Thyroid gland (tissue), 4 donors: ENCODE results near the gene LHPP. TPM values are rescaled to one million over a fixed set of nuclear protein-coding genes. Genes with fewer than 3 reads are reported as not detected.
A peak's percentile ranks its signal among the peaks of the same experiment; 100 is the strongest.

Experiments
- DNase-seq, 2 donors: peaks; one replicate each; pipeline ENCODE4 v3.0.0-alpha.2; 2019
- H3K27ac ChIP-seq, 3 donors: fragments of 200-600 bp; sonication (generic); 1 replicate in 2 of 3; 2 replicates in 1 of 3; pipeline ENCODE4 v1.5.1; 2016 to 2019; ENCODE audit warnings: mild to moderate bottlenecking in 1 of 3, moderate library complexity in 1 of 3
- H3K27me3 ChIP-seq: fragments of 200-600 bp; sonication (generic); one replicate; pipeline ENCODE4 v1.5.1; 2019
- H3K36me3 ChIP-seq, 2 donors: fragments of 200-600 bp; sonication (generic); one replicate each; pipeline ENCODE4 v1.5.1; 2016 to 2019
- H3K4me1 ChIP-seq, 2 donors: fragments of 200-600 bp; sonication (generic); one replicate each; pipeline ENCODE4 v1.5.1; 2017 to 2019
- H3K4me3 ChIP-seq, 3 donors: fragments of 200-600 bp; sonication (generic); replicated peaks in 1 of 3; 1 replicate in 2 of 3; 2 replicates in 1 of 3; pipeline ENCODE4 v1.5.1; 2016; ENCODE audit warnings: mild to moderate bottlenecking in 1 of 3
- H3K9me3 ChIP-seq: fragments of 200-600 bp; sonication (generic); one replicate; pipeline ENCODE4 v1.5.1; 2017
- POLR2A ChIP-seq, 2 donors: fragments of 450-650 bp; IDR thresholded peaks; one replicate each; pipeline ENCODE4 v1.6.1; 2017; ENCODE audit warnings: antibody characterized with exemption in 2 of 2, mild to moderate bottlenecking in 2 of 2, moderate library complexity in 1 of 2
- WGBS, 2 donors: methylation state at CpG; one replicate each; pipeline ENCODE4 v1.1.5; 2017; 5-methylcytosine and 5-hydroxymethylcytosine counted together
- intact Hi-C: fragments of 100-400 bp; cut with DNase I; formaldehyde crosslinking; loops from one replicate; pipeline ENCODE4 v1.15.1; 2023
- total RNA-seq, 4 donors: library from RNA; depleted of rRNA; stranded (reverse); fragments of >200 nt; gene quantifications; one replicate each; pipeline ENCODE4 v1.2.3, GENCODE V29; 2016
- TF ChIP-seq, protein P1 (sequence below), 6 experiments: fragments of 200-600 bp in 3 of 6; fragments of 450-650 bp in 3 of 6; sonication (generic) in 3 of 6; IDR thresholded peaks; one replicate each; pipeline ENCODE4 v1.5.1; 2016 to 2019; ENCODE audit warnings: antibody characterized with exemption in 6 of 6, mild to moderate bottlenecking in 2 of 6, inconsistent platforms in 1 of 6, moderate library complexity in 1 of 6

LHPP gene
- total RNA-seq, 4 donors from 2014 or later, result 8.3 to 69.9 (median 48.3) TPM

DNA sequence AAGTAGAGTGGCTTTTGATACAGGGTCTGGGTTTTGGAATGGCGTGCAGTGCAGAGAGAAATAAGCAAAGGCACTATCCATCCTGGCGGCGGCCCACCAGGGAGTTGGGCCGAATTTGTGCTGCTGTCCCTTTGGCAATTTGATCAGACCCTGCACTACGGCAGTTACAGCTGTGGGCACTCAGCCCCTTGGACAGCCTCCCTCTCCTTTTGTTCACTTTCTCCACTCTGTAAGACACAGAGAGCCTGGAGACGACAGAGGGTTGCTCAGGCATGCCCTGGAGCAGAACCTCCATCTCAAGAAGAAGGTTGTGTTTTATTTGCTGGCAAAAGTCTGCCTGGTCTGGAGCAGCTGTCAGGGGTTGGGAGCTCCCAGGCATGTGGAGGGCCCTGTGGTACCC is 55.8 kb downstream of the LHPP start:
- intact Hi-C loops, result no loop called here
- DNase-seq, result no peak
- Histone ChIP-seq H3K27me3 (no peaks in the 10 kb centered on the region), H3K4me3 (no peak overlapping the region), H3K27ac (no peak overlapping the region), H3K9me3 (no peaks in the 10 kb centered on the region), H3K4me1 (no peaks in the 10 kb centered on the region), H3K36me3 (no peaks in the 10 kb centered on the region)
- WGBS, 2 donors, result 83% methylated on average over 6 of the region's 6 CpGs
- no peak for TF ChIP-seq POLR2A (IDR thresholded peaks at IDR 0.05)
- TF ChIP-seq, protein P1, sequence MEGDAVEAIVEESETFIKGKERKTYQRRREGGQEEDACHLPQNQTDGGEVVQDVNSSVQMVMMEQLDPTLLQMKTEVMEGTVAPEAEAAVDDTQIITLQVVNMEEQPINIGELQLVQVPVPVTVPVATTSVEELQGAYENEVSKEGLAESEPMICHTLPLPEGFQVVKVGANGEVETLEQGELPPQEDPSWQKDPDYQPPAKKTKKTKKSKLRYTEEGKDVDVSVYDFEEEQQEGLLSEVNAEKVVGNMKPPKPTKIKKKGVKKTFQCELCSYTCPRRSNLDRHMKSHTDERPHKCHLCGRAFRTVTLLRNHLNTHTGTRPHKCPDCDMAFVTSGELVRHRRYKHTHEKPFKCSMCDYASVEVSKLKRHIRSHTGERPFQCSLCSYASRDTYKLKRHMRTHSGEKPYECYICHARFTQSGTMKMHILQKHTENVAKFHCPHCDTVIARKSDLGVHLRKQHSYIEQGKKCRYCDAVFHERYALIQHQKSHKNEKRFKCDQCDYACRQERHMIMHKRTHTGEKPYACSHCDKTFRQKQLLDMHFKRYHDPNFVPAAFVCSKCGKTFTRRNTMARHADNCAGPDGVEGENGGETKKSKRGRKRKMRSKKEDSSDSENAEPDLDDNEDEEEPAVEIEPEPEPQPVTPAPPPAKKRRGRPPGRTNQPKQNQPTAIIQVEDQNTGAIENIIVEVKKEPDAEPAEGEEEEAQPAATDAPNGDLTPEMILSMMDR (IDR thresholded peaks at IDR 0.05), result no peak

DNA sequence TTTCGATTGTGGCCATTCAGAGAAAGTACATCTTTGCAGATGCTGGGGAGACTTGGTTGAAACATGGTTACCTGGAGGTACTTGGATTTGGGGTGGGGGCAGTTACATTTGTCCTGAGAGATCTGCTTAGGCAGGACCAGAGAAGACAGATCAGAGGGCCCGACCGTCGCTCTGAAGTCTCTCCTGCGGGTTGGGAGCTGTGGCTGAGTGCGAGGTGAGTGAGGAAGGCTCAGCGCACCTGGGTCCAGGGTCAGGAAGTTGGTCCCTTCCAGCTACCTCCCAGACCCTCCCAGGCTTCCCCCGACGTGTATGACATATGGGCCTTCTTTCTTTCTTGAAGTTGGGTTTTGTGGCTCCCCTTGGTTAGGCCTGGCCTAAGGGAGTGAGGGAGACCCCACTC is 56.3 kb downstream of the LHPP start:
- intact Hi-C loops, result no loop called here
- TF ChIP-seq POLR2A (IDR thresholded peaks at IDR 0.05), result no peak
- TF ChIP-seq, protein P1 (IDR thresholded peaks at IDR 0.05), result no peak
- Histone ChIP-seq H3K4me1 (peaks cover 0 to 3% of the 10 kb centered on the region in 2 donors), H3K9me3 (no peaks in the 10 kb centered on the region), H3K36me3 (no peaks in the 10 kb centered on the region), H3K27ac (no peak overlapping the region), H3K27me3 (no peaks in the 10 kb centered on the region), H3K4me3 (no peak overlapping the region)
- DNase-seq, result no peak
- whole genome bisulfite sequencing, 2 donors, result 93 to 96% methylated on average over 9 of the region's 9 CpGs

DNA sequence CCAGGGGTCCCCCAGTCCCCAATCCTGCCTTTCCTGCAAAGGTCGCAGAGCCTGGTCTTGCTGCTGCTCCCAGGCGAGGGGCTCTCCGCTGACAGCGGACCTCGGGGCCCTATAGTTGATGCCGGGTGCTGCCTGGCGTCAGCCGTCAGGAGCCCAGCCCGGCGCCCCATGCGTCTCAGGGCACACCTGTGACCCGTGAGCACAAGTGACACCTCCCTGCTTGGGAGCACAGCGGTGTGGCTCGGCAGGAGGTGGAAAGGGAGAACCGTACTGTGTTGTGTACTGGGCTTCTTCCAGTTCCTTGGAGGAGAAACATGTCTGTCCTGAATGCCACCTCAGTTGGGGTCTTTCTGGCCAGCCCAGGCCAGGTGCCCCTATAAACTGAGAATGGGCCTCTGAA is 56.7 kb downstream of the LHPP start:
- 90 to 100% methylated on average over 2 to 11 of the region's 15 CpGs for WGBS, 2 donors
- no peaks in the 10 kb centered on the region for H3K36me3 ChIP-seq
- H3K4me1 ChIP-seq, result peaks cover 0 to 4% of the 10 kb centered on the region in 2 donors
- DNase-seq, result no peak
- no peak for TF ChIP-seq POLR2A (IDR thresholded peaks at IDR 0.05)
- TF ChIP-seq, protein P1 (IDR thresholded peaks at IDR 0.05), result no peak
- intact Hi-C loops, result no loop called here
- H3K27me3 ChIP-seq, result no peaks in the 10 kb centered on the region
- no peak overlapping the region for H3K4me3 ChIP-seq
- no peak overlapping the region for H3K27ac ChIP-seq
- no peaks in the 10 kb centered on the region for H3K9me3 ChIP-seq

DNA sequence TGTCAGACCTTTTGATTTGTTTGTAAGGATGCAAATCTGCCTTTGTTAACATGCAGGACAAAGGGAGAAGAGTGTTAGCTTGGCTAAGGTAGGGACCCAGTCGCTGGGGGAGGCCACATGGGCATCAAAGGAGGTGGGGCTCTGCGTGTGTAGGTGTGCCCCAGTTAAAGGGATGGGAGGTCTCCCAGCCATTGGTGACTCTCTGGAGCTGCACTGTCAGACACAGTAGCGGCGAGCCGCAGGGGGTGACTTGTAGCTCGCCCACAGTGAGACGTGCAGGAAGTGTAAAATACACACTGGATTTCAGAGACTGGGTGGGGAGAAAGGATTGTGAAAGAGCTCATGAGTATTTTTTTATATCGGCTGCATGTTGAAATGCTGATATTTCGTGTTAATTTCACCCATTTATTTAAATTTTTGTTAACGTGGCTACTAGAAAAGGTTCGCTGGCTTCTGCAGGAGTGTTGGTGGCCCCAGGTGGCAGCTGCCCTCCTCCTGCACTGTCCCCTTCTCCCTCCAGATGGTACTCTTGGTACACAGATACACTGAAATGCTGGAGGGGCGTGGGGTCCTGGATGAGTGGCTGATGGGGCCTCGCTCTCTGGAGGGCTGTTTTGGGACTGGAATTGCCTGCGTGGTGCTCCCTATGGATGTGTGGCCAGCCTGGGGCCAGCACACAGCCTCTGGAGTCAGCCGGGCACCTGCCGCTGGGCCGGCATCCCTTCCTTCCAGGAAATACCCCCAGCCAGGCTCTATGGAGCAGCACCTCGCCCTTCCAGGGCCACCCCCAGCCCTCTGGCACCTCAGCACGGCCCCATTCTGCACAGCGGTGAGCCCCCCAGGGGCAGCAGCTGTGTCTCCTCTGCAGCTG is 59.2 kb downstream of the LHPP start:
- no peak for TF ChIP-seq POLR2A (IDR thresholded peaks at IDR 0.05)
- TF ChIP-seq, protein P1 (IDR thresholded peaks at IDR 0.05), result no peak
- DNase-seq, result peak in 1 of 2 donors; percentile 27
- 88 to 94% methylated on average over 12 to 20 of the region's 20 CpGs for WGBS, 2 donors
- Histone ChIP-seq H3K4me3 (no peak overlapping the region), H3K27ac (no peak overlapping the region), H3K36me3 (no peaks in the 10 kb centered on the region), H3K27me3 (no peaks in the 10 kb centered on the region), H3K4me1 (peaks cover 0 to 12% of the 10 kb centered on the region in 2 donors), H3K9me3 (no peaks in the 10 kb centered on the region)
- intact Hi-C loops, result no loop called here

DNA sequence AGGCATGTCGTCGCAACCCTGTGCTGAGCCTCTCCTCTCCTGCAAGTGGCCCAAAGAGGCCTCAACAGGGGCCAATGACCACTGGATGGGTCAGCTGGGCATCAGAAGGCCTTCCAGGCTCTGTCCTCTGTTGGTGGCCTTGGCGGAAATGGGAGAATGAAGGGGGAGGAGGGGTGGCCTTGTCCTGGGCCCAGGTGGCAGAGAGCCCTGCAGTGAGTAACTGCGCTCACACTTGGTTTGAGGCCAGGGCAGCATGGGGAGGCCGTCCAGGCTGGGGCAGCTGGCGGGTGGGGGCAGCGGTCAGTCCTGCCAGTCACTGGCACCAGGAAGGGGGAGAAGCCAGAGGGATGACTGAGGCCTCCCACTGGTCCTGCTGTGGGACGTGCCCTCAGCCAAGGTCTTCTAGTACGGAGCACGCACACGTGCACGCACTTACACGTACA is 59.8 kb downstream of the LHPP start:
- H3K4me3 ChIP-seq, result no peak overlapping the region
- H3K27me3 ChIP-seq, result no peaks in the 10 kb centered on the region
- DNase-seq, result no peak
- H3K27ac ChIP-seq, result no peak overlapping the region
- peaks cover 0 to 12% of the 10 kb centered on the region in 2 donors for H3K4me1 ChIP-seq
- intact Hi-C loops, result no loop called here
- H3K36me3 ChIP-seq, result no peaks in the 10 kb centered on the region
- 93 to 100% methylated on average over 9 to 13 of the region's 13 CpGs for WGBS, 2 donors
- no peak for TF ChIP-seq POLR2A (IDR thresholded peaks at IDR 0.05)
- TF ChIP-seq, protein P1 (IDR thresholded peaks at IDR 0.05), result no peak
- H3K9me3 ChIP-seq, result no peaks in the 10 kb centered on the region
